HG03575 (cell line): Measurements from ENCODE around the gene LMTK3.

Source experiments
- ATAC-seq: cut with Tn5 transposase; IDR thresholded peaks from one replicate; pipeline ENCODE4 v1.9.1; 2021; ENCODE audit not compliant: unreplicated experiment, insufficient number of reproducible peaks, low FRiP score; ENCODE audit errors: extremely low read depth

Gene LMTK3

GRCh38 chr19:48509467-48510194 is 2.0 kb downstream of the LMTK3 start:
- no peak for ATAC-seq

GRCh38 chr19:48508729-48509411 is 2.8 kb downstream of the LMTK3 start:
- no peak for ATAC-seq

DNA sequence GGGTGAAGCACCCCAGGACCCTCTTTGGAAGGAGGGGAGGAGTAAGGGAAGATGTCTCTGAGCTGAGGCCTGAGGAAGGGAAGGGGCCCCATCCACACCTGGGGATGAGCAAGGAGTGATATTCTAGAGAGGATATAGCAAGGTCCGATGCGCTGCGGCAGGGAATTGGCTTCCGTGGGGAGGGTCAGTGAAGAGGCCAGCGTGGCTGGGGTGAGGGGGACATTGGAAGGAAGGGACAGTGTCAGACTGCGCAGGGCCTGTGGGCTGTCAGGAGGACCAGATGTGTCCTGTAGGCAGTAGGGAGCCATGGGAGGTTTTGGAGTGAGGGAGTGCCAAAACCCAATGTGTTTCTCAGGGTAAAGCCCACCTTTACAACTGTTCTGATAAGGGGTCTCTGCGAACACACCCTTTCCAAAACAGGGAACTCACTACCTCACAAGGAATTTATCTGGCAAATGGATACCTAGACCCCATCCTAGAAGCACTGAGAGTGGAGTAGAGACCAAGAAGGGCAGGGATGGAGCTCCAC is 3.7 kb downstream of the LMTK3 start:
- no peak for ATAC-seq

DNA sequence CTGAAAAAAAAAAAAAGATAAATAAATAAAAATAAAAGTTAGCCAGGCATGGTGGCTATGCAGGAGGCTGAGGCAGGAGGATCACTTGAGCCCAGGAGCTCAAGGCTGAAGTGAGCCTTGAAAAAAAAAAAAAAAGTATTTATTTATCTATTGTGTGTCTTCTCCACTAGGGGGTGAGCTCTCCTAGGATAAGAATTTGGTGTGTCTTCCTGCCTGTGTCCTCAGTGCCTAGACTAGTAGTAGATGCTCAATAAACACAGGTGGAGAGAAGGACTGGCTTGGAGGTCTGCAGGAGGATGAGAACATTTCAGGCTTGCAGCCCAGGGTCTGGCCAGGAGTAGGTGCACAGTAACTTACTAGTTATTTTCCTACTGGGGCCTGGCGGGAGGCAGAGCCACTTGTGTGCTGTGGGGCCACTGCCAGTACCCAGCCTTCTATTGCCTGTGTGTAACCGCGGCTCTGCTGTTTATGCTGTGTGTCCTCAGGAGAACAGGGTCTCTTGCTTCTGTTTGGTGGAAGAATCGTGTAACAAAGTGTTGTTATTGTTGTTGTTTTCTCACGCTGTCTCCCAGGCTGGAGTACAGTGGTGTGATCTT is 5.4 kb downstream of the LMTK3 start:
- no peak for ATAC-seq

- no peak for ATAC-seq
Observed at GRCh38 chr19:48502350-48503018, 9.2 kb downstream of the LMTK3 start.

- ATAC-seq, result no peak
Observed at GRCh38 chr19:48501494-48502349, 9.9 kb downstream of the LMTK3 start.

- ATAC-seq, result no peak
Observed at GRCh38 chr19:48500830-48501493, 10.7 kb downstream of the LMTK3 start.

DNA sequence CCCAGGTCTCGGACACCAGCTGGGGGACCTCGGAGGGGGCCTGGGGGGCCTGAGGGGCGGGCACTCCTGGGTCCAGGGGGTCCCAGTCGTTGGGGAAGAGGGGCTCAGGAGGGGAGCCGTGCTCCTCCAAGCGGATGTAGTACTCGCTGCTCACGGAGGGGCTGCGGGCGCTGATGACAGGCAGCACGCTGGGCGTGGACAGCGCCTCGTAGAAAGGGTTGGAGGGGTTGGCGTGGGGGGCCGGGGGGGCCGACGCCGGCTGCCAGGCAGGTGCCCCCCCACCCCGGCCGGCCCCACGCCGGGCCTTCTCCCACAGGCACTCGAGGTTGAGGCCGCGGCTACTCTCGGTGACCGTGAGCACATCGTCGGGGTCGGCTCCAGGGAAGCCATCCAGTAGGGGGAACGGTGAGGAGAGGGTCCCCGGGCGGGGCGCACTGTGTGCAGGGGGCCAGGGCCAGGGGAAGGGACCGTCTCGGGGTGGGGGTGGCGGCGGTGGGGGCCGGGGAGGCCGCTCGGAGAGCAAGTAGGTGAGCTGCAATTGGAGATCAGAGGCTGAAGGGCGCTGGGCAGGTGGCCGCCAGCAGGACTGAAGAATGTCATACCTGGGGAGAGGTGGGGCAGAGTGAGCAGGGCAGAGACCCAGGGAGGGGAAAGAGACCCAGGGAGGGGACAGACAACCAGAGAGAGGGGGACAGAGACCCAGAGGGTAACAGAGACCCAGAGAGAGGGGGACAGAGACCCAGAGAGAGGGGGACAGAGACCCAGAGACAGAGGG is 12.1 kb downstream of the LMTK3 start:
- ATAC-seq, result no peak

GRCh38 chr19:48498595-48499311 is 12.9 kb downstream of the LMTK3 start:
- ATAC-seq, result no peak

GRCh38 chr19:48497728-48498594 is 13.7 kb downstream of the LMTK3 start:
- ATAC-seq, result no peak

DNA sequence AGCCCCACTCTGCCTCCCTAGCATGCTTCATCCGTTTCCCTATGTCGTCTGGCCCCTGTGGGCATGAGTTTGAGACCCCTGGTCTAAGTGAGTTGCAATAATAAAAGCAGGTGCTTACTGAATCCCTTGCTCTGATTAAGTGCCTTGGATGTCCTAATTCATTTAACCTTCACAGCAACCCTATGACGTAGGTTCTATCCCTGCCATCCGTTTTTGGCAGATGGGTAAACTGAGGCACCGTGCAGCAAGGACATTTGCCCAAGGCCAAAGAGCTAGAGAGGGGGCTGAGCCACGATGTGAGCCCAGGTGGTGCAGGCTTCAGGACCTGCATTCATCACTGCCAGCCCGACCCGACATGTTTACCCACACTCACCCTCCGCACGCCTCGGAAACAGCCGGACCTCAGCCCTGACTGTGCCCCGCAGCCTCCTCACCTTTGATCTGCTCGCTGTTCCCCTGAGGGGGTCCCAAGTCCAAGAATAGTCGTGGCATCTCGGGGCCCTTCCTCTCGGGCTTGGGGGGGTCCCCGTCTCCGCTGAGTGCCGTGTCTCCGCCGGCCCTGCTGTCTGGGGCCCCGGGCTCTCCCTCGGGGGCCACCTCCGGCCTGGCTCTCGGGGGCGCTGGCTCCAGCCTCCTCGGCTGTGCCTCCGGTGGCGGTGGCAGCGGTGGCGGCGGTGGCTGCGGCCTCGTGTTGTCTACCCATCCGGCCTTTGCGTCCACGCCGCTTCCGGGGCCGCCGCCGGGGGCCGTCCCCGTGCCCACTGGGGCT is 14.5 kb downstream of the LMTK3 start:
- ATAC-seq, result no peak

DNA sequence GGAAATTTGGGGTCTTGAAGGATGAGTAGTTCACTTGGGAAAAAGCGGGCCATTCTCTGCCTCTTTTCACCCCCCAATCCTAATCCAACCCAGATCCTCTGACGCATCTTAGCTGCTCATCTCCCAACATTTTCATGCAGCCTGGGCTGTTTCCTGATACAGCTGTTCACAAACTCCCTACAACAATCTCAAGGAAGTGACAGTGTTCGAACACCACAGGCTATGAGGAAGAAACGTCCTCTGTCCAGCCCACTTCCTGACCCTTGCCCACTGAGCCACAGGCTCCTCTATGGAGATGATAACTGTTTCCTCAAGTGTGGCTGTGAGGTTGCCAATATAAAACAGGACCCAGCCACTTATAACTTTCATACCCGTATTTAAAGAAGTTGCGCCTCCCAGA is 16.2 kb downstream of the LMTK3 start:
- no peak for ATAC-seq

- no peak for ATAC-seq
Observed at GRCh38 chr19:48493718-48494401, 17.8 kb downstream of the LMTK3 start.

DNA sequence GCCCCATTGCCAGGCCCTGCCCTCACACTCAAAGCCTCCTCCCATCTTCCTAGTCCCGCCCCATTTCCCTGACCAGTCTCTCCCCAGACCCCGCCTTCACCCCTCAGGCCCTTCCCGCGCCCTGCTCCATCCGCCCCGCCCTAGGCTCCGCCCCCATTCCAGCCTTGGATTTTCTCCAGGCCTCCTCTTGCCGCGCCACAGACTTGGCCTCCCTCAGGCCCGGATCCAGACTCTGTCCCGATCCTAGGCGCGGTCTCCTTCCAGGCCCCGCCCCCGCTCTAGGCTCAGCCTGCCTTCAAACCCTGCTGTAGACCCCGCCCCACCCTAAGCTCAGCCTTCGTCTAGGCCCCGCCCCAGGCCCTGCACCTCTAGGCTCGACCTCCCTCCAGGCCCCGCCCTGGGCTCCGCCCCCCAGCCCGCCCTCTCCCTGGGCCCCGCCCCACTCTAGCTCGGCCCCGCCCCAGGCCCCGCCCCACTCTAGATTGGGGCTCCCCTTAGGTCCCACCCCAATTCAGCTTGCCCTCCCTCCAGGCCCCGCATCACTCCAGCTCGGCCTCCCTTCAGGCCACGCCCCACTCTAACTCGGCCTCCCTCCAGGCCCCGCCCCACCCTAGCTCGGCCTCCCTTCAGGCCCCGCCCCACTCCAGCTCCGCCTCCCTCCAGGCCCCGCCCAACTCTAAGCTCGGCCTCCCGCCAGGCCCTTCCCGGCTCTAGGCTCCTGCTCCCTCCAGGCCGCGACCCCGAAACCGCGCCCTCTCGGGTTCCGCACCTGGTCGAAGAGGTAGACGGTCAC is 18.5 kb downstream of the LMTK3 start:
- ATAC-seq, result no peak
